Prostate gland (tissue), 2 donors: ENCODE measurements around the gene PRR9. TPM values are rescaled to one million over a fixed set of nuclear protein-coding genes. Genes with fewer than 3 reads are reported as not detected.

Experiments used
- DNase-seq: peaks from one replicate; pipeline ENCODE4 v3.0.0-alpha.2; 2019; ENCODE audit warnings: low spot score
- H3K27ac ChIP-seq, 2 donors: fragments of 200-600 bp; sonication (generic); 2 replicates each; pipeline ENCODE4 v1.5.1; 2017 to 2019
- H3K27me3 ChIP-seq: fragments of 200-600 bp; sonication (generic); replicated peaks from 2 replicates; pipeline ENCODE4 v1.5.1; 2019; ENCODE audit not compliant: insufficient read depth
- H3K36me3 ChIP-seq, 2 donors: fragments of 200-600 bp; sonication (generic); 1 replicate in 1 of 2; 2 replicates in 1 of 2; pipeline versions ENCODE4 v1.5.1 to v1.8.1; 2017 to 2019
- H3K4me1 ChIP-seq: fragments of 200-600 bp; sonication (generic); replicated peaks from 2 replicates; pipeline ENCODE4 v1.5.1; 2019
- H3K4me3 ChIP-seq, 2 donors: fragments of 200-600 bp; sonication (generic); 2 replicates each; pipeline ENCODE4 v1.5.1; 2017 to 2019
- H3K9me3 ChIP-seq: fragments of 200-600 bp; sonication (generic); 2 replicates; pipeline ENCODE4 v1.5.1; 2017
- POLR2A ChIP-seq: fragments of 450-650 bp; IDR thresholded peaks from one replicate; pipeline ENCODE4 v1.6.1; 2016; ENCODE audit warnings: antibody characterized with exemption, mild to moderate bottlenecking
- POLR2AphosphoS5 ChIP-seq: sonication (generic); formaldehyde crosslinking; IDR thresholded peaks from one replicate; pipeline ENCODE4 v1.6.1; 2017; ENCODE audit warnings: antibody characterized with exemption
- WGBS: methylation state at CpG from one replicate; pipeline ENCODE4 v1.1.5; 2018; 5-methylcytosine and 5-hydroxymethylcytosine counted together
- intact Hi-C: fragments of 100-400 bp; cut with DNase I; formaldehyde crosslinking; loops from one replicate; pipeline ENCODE4 v1.14.2; 2022
- total RNA-seq, 2 donors: library from RNA; depleted of rRNA; stranded (reverse); fragments of >200 nt; gene quantifications; one replicate each; pipeline ENCODE4 v1.1.0, GENCODE V29; 2016
- TF ChIP-seq, protein P1 (sequence below), 4 experiments: fragments of 200-600 bp in 2 of 4; fragments of 450-650 bp in 2 of 4; sonication (generic) in 2 of 4; IDR thresholded peaks; 1 replicate in 3 of 4; 2 replicates in 1 of 4; pipeline ENCODE4 v1.5.1; 2016 to 2019; ENCODE audit warnings: antibody characterized with exemption in 4 of 4, mild to moderate bottlenecking in 2 of 4, moderate library complexity in 2 of 4

The PRR9 gene
- total RNA-seq, 2 donors from 2014 or later, result not detected

DNA sequence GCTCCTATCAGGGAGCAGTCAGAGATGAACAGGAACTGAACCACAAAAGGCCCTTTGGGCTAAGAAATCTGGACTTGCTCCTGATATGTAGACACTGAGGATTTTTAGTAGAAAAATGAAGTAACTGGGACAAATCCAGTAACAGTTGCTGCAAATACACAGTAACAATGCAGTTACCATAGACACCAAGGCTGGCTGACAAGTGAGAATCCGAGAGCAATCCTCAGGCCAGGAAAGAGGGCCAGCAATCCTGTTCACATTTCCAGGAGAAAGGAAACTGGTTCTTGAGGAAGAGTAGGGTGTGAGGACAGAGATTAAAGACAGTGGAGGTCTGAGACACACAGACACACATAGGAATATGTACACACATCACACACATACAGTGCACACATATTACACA is 32.8 kb downstream of the PRR9 start:
- no peaks in the 10 kb centered on the region for H3K36me3 ChIP-seq
- 33% methylated on average over 1 of the region's 1 CpG for WGBS
- intact Hi-C loops, result no loop called here
- no peak overlapping the region for H3K4me3 ChIP-seq
- TF ChIP-seq POLR2A (no peak), POLR2AphosphoS5 (no peak)
- TF ChIP-seq, protein P1, sequence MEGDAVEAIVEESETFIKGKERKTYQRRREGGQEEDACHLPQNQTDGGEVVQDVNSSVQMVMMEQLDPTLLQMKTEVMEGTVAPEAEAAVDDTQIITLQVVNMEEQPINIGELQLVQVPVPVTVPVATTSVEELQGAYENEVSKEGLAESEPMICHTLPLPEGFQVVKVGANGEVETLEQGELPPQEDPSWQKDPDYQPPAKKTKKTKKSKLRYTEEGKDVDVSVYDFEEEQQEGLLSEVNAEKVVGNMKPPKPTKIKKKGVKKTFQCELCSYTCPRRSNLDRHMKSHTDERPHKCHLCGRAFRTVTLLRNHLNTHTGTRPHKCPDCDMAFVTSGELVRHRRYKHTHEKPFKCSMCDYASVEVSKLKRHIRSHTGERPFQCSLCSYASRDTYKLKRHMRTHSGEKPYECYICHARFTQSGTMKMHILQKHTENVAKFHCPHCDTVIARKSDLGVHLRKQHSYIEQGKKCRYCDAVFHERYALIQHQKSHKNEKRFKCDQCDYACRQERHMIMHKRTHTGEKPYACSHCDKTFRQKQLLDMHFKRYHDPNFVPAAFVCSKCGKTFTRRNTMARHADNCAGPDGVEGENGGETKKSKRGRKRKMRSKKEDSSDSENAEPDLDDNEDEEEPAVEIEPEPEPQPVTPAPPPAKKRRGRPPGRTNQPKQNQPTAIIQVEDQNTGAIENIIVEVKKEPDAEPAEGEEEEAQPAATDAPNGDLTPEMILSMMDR (IDR thresholded peaks at IDR 0.05), result no peak
- H3K9me3 ChIP-seq, result no peaks in the 10 kb centered on the region
- H3K4me1 ChIP-seq, result no peaks in the 10 kb centered on the region
- no peak overlapping the region for H3K27ac ChIP-seq
- no peaks in the 10 kb centered on the region for H3K27me3 ChIP-seq
- no peak for DNase-seq

DNA sequence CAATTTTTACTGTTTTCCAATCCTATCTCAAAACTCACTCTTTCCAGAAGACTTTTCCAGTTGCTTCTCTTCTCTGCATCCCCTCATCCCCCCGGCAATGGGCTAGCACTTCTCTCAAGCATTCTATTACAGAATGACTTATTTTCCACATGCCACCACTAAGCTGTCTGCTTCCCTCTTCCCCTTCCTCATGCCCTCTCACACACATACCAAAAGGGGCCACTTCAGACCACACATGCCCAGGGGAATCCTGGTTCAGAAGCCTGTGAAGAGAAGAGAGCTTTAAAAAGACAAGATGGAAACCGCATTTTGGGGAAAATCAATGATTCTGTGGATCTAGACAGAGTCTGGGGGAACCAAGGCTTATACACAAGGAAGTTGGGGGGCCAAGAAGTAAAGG is 33.7 kb downstream of the PRR9 start:
- DNase-seq, result no peak
- Histone ChIP-seq H3K4me1 (no peaks in the 10 kb centered on the region), H3K4me3 (no peak overlapping the region), H3K27ac (no peak overlapping the region), H3K36me3 (no peaks in the 10 kb centered on the region), H3K27me3 (no peaks in the 10 kb centered on the region), H3K9me3 (no peaks in the 10 kb centered on the region)
- intact Hi-C loops, result no loop called here
- TF ChIP-seq POLR2AphosphoS5, result no peak
- TF ChIP-seq, protein P1 (IDR thresholded peaks at IDR 0.05), result no peak
- no peak for TF ChIP-seq POLR2A
- WGBS, result 89% methylated on average over 2 of the region's 2 CpGs

DNA sequence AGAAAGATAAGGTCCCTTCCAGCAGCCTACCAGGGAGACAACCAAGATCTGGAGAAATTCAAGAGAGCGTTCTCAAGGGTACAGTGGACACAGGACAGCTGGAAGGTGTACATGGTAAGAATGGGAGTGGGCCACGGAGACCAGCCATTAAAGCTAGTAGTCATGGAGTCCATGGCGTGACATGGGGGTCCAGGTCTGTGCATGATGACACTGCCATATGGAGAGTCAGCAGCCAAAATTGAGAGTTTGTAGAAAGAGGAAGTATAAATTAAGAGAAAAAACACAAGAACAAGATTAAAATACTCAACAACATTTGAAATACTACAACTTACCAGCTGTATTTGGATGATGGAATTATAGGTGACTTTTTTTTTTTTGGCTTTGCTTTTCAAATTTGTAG is 34.2 kb downstream of the PRR9 start:
- H3K9me3 ChIP-seq, result no peaks in the 10 kb centered on the region
- intact Hi-C loops, result no loop called here
- WGBS, result 92% methylated on average over 3 of the region's 3 CpGs
- H3K4me3 ChIP-seq, result no peak overlapping the region
- no peak overlapping the region for H3K27ac ChIP-seq
- H3K4me1 ChIP-seq, result no peaks in the 10 kb centered on the region
- TF ChIP-seq, protein P1 (IDR thresholded peaks at IDR 0.05), result no peak
- TF ChIP-seq POLR2AphosphoS5, result no peak
- TF ChIP-seq POLR2A, result no peak
- H3K27me3 ChIP-seq, result no peaks in the 10 kb centered on the region
- H3K36me3 ChIP-seq, result no peaks in the 10 kb centered on the region
- DNase-seq, result no peak

DNA sequence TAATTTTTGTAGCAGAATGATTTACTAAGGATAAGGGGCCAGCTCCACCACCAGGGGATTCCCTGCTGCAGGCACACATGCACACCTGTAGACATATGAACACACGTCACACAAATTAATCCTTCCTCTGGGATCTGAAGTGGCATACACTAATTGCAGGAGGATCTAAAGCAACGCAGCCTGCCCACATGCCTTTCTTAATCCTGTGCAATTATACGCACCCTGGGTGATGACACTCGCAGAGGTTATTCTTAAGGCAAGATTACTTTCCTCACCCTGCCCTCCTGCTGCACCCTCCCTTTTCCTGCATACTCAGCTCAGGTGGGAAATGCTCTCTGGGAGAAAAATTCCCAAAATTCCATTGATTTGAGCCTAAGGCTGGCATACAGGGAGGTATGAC is 34.6 kb downstream of the PRR9 start:
- no peaks in the 10 kb centered on the region for H3K27me3 ChIP-seq

DNA sequence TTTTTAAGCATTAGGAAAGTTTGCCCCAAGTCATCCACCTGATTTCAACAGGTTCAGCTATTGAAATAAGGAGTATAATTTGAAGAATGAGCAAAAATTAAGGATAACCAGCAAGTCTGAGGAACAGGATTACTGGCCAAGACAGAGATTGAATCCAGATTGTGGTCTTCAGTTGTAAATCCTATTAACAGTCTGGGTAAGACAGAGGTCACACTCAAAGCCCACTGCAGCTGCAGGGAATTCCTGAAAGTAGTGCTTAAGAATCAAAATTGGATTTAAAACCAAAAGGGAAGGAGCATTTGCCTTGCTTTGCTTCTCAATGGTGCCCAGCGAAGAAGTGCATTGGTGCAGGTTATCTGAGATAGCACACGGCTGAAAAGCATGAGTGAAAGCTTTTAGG is 35.7 kb downstream of the PRR9 start:
- intact Hi-C loops, result no loop called here
- DNase-seq, result no peak
- Histone ChIP-seq H3K4me1 (no peaks in the 10 kb centered on the region), H3K36me3 (no peaks in the 10 kb centered on the region), H3K4me3 (no peak overlapping the region), H3K9me3 (no peaks in the 10 kb centered on the region), H3K27me3 (no peaks in the 10 kb centered on the region), H3K27ac (no peak overlapping the region)
- 91% methylated on average over 2 of the region's 2 CpGs for WGBS
- TF ChIP-seq POLR2A (no peak), POLR2AphosphoS5 (no peak)
- TF ChIP-seq, protein P1 (IDR thresholded peaks at IDR 0.05), result no peak

More for the DNA sequence above, 34.6 kb downstream of the PRR9 start:
- Histone ChIP-seq H3K9me3 (no peaks in the 10 kb centered on the region), H3K27ac (no peak overlapping the region), H3K36me3 (no peaks in the 10 kb centered on the region), H3K4me1 (no peaks in the 10 kb centered on the region), H3K4me3 (no peak overlapping the region)
- intact Hi-C loops, result no loop called here
- TF ChIP-seq POLR2A (no peak), POLR2AphosphoS5 (no peak)
- TF ChIP-seq, protein P1 (IDR thresholded peaks at IDR 0.05), result no peak
- DNase-seq, result no peak
- 73% methylated on average over 4 of the region's 4 CpGs for WGBS
